ENCODE data around the gene ABCC5.

ABCC5 gene

DNA sequence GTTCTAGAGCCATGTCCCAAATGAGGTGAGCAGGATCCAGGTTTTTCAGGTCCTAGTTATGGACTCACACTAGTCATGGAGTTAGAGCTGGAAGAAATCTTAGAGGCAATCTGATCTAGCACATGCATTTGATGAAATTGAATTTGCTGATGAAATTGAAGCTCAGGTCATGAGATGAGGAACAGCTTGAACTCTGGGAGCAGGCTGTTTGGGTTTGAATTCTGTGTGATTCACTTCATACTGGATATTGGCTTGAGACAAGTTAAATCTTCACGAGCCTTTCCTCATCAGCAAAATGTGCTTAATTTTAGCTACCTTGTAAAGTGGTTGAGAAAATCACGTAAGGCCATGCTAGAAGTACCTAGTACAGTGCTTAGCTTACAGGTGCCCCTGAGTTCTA, 99.5 kb downstream of the ABCC5 start:
- DNase-seq: no peak

DNA sequence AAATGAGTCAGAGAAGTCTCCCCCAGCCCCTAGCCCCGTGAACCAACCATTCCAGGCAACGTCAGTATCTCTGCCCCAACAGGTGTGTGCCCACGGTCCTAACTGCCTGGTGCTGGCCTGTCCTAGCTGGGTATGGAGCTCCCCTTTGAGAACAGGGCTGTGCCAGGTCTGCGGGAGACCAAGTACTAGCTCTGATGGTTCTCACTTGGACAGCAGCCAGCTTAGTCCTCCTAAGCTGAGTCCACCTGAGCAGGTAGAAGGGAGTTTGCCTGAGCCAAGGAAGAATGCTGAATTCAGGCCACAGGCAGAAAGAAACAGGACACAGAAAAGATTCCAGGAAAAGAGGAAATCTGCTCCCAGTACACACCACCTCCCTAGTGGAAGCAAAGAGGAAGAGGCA, 99.9 kb downstream of the ABCC5 start:
- DNase-seq: no peak

DNA sequence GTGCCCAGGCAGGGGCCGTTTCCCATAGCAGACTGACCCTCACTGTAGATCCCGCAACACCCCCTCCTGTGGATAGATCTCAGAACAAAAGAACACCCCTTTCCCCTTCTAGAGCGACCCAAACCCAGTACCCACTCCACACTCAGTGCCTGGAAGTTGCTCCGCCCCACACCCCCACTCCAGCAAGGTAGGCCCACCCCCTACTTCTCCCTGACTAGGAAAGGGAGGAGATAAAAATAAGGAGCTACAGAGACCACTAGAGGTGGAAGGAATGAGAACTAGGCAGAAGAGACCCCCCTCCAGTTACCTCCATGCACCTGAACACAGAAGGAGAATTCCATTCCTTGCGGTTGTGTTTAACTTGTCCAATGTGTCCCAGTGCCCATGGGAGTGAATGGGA, 102.8 kb downstream of the ABCC5 start:
- no peak for DNase-seq

DNA sequence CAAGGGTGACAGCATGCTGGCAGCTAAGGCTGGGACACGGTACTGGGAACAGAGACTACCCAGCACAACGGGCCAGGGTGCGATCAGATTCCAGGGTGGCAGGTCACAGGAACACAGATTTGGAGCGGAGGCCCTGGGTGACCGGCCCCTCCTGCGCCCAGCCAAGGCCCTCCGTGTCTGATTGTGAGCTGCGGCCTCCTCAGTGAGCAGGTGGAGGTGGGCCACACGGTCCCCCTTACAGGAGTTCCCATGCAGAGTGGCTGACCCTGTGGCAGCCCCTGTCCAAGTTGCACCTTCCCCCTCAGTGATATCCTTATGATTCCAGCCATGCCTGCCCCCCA, 104.1 kb downstream of the ABCC5 start:
- no peak for DNase-seq

DNA sequence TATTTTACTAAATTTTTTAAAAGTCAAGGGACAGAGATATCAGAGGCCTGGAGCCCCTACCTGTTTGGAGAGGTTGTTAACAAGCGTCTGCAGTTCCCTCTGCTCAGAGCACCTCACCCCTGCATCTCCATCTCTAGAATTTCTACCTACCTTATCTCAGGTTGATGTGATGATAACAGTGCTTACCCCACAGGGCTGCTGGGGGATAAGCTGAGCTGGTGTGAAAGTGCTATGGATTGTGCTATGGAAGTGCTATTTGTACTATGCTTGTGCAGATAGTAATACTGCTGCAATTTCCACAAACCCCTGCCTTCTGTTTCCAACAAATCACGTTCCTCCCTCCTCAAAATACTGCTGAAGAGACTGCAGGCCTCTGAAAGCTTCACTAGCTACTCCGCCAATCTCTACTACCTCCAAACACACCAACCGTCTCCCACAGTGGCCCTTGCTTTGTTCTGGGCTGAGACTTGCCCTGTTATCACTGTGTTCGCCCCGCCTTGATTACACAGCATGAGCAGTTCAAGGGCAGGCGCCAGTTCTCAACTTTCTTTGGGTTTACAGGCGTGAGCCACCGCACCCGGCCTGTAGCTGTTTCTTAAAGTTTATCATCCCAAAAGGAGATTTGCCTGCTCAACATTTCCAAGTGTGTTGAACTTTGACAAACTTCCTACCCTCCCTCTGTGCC, 104.6 kb downstream of the ABCC5 start:
- no peak for DNase-seq

DNA sequence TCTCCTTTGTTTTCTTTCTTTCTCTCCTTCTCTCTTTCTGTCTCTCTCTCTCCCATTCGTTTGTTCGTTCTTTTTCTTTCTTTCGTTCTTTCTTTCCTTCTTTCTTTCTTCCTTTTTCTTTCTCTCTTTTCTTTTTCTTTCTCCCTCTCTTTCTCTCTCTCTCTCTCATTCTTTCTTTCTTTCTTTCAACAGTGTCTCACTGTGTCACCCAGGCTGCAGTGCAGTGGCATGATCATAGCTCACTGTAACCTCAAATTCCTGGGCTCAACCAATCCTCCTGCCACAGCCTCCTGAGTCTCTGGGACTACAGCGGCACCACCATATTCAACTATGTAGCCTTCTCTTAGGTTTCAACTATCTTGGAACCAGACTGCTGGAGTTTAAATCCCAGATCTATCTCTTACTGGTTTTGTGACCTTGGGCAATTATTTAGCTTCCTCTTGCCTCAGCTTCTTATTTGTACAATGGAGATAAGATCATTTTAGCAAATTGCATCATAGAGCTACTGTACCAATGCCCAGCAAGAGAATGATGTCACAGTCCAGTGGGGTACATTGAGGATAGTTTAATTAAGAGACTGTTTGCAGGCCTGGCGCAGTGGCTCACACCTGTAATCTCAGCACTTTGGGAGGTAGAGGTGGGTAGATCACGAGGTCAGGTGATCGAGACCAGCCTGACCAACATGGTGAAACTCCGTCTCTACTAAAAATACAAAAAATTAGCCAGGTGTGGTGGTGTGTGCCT, 105.7 kb downstream of the ABCC5 start:
- DNase-seq: no peak

DNA sequence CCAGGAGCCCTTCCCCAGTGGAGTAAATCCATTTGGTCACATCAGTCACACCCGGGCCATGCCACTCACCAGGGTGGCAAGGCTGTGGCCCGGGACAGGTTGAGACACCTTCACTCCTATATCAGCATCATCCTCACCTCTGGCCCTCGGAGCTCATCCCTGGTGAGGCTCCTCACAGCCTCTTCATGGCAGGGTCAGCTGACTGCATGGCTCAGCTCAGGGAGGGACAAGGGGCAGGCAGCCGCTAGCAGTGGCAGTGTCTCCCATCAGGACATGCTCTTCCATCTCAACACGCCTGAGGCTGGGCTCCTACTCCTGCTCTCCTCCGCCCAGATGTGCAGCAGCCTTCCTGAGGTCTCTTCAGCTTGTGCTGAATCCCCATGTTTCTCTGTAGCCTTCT, 106.6 kb downstream of the ABCC5 start:
- DNase-seq: no peak

DNA sequence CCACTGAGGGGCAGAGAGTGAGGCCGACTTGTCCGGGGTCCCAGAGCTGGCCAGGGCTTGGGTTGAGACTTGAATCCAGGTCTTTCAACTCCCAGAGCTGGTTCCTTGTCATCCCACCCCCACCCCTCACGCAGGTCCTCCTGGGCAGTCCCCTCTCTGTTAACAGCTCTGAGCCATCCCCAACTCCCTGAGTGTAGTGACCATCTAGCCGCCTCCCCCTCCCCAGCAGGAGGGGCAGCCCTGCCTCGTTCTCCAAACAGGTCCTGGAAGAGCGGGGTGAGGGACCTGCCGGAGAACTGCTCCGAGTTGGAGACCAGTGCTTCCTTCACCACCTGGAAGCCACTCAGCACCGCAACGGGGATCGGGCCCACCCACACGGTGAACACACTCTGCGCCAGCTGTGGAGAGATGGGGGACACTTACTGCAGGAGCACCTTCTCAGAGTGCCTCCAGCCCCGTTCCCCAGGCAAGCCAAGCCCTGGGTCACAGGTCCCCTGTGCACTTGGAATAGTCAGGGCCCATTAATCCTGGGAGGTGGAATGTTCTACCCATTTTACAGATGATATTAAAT, 108.6 kb downstream of the ABCC5 start:
- DNase-seq: no peak

DNA sequence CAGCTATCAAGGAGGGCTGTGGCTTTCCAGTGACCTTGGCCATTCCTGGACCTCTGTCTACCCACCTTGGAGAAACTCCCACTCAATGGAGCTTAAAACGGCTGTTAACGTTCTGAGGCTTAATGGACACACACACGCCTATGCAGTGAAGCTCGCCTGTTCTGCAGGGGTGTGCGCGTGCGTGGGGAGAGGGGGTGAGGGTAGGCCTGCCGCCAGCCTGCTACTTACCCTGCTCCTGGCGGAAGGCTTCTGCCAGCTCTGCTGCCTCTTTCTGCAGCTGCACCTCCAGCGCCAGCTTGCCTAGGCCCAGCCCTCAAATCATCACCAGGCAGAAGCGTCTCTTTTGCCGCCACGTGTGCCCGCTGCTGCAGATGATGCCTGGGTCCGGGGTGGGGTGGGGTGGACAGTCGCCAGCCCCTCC, 109.8 kb downstream of the ABCC5 start:
- DNase-seq: no peak

DNA sequence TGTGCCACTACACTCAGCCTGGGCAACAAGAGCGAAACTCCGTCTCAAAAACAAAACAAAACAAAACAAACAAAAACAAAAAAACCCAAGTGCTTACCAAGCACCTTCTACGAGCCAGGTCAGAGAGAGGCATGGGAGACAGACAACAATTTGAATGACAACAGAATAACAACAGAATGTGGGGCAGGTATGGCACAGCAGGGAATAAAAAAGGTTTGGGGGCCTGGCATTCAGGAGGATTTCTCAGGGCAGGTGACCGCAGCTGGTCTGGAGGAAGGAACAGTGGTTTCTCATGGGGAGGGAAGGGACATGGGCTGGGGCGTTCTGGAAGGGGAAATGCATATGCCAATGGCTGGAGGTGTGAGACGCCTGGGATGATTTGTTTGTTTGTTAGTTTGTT, 110.5 kb downstream of the ABCC5 start:
- DNase-seq: no peak

DNA sequence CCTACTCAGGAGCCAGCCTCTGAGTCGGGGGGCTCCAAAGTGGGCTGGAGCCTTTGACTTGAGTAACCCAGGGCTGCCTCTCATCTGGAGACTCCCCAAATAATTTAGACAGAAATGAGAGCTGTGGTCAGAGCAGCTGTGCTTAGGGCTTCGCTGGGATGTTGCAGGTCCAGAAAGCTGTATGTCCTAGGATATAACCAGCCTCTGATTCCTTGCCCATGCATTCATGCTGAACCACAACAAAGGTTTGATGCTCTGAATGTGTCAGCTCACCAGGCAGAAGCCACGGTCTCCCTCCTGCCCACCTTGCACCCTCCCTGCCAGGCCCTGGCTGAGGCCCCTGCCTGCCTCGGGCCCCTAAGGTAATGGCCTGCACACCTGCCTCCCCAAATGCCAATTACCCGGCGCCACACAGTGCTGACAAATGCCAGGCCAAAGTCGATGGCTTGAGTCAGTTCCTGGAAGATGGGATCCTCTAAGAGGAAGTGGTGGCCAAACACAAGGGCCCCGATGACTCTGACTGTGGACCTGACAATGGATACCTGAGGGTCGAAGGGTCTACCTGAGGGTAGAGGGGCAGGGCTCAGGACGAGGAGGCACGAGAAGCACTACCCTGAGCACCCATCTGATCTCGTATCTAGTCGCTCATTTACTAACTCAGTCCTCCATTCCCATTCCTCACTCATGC, 111.3 kb downstream of the ABCC5 start:
- DNase-seq: no peak

DNA sequence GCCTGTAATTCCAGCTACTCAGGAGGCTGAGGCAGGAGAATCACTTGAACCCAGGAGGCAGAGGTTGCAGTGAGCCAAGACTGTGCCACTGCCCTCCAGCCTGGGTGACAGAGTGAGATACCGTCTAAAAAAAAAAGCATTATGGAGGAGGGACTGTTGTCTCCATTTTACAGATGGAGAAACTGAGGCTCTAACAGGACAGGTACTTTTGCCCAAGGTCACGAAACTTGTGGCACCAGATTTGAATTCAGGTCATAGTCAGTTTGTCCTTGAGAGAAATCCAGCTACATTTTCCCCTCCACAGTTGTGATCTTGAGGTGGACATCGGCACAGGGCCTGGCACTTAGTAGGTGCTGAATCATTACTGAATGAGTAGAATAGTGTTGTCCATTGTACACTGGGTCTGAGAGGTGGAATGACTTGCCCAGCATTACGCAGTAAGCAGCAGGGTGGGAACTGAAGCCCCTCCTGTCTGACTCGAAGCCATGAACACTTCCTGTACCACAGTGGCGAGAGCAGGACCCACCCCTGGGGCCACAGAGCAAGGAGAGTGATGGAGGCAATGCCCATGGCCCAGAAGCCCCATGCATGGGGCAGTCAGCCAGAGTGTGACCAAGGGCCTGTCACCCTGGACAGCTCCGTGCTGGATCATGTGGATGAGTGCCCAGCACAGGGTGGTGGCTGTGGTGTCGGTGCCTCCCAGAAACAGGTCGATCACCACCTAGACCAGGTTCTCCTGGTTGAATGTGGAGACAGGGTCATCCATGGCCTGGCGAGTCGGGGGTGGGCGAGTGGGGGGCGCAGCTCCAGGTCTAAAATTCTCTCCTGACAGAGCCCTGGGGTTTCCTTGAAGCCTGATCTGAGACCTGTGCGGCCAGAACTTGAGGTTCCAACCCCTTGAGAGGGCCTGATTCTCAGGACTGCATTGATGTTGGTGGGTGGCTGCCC, 112.6 kb downstream of the ABCC5 start:
- DNase-seq: no peak

DNA sequence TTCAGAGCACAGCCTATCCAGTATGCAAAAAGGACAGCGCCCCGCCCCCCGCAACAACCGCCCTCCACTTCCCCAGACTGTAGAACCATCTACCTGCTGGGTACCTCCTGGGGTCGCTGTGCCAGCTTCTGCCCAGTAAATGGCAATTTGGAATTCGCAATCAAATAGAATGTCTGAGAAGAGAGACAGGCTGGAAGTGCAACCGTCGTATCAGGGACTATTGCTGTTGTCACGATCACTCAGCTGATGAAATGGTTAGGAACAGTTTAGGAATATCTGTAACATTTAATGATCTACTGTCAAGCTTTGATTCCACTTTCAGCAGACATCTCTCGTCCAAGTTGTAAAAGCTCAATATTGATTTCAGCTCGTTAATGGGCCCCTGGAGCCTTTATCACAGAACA, 119.7 kb downstream of the ABCC5 start:
- no peak for DNase-seq

DNA sequence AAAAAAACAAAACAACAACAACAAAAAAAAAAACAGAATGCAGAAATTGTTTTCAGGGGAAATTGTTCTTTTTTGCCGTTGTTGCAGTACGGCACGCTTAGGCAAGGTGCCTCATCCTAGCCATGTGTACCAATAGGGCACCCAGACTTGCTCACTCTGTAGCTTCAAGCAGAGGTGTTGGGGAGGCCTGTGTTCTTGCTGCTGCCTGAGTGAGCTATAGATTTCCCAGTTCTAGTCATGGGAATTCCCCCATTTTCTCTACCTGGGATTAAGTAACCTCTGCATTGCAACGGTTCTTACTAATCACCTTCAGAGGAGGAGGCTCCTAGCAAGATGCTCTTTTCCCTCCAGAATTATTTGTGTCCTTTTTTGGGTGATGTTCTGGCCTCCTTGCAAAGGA, 120.1 kb downstream of the ABCC5 start:
- DNase-seq: no peak

DNA sequence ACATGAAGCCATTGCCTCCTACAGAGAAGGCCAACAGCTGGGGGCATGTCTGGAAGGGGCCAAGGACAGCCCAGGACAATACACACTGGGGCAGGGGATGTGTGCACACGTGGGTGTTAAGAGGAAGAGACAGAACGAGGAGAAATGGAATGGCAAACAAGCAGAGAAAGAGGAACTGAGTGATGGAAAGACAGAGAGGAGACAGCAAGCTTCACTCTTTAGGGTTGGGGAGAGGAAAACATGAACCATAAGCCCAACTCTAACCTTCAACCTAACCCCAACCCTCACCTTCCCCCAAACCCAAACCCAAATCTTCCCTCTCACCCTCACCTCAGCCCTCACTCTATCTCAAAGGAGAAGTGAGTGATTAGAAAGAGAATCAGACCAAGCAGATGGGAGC, 121.1 kb downstream of the ABCC5 start:
- no peak for DNase-seq

DNA sequence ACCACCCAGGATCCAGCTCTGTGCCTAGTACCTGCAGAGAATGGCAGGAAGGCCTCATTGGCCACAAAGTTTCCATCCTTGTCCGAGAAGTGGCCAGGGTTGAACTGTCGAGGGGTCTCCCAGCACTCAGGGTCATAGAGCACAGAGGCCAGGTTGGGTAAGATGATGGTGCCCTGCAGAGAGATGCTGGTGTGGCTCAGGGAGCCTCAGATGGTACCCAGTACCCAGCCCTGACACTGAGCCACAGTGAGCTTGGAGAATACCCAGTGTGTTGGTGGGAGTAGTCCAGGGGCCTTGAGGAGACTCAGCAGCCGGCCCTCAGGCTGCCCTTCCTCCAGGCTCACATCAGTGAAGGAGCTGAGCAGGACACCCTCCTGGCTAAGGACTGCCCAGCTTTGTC, 121.5 kb downstream of the ABCC5 start:
- DNase-seq: no peak

DNA sequence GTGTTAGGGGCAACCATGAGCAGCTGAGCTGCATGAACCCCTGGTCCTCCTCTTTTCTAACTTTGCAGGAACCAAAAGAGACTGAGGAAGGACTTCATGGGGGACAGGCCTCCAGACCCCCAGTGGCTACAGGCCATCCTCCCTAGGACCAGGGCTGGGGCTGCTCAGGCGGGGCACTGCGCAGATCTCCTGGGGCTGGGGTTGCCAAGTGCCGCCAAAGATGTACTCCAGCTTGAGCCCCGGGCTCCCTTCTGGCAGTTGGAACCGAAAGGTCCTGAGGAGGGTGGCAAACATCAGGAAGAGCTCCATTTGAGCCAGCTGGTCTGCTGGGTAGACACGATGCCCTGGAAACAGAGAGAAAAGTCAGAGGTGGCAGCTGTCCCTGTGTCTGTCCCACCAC, 121.9 kb downstream of the ABCC5 start:
- no peak for DNase-seq

DNA sequence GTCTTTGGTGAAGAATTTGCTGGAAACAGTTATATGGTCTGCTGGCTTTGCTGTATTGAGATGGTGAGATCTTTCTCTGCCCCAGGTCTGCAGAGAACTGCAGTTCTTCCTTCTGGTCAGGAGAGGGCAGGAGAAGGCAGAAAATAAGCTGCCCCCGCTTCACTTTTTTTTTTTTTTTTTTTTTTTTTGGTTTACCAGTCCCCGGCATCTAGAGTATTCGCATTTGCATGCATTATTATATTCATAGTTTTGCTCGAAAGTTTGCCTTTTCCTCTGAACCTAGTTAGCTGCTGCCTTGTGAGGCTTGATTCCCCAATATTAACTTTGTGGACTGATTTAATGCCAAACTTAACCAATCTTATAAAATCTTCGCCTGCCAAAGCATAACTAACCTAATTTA, 122.4 kb downstream of the ABCC5 start:
- peak; percentile 58 for DNase-seq

DNA sequence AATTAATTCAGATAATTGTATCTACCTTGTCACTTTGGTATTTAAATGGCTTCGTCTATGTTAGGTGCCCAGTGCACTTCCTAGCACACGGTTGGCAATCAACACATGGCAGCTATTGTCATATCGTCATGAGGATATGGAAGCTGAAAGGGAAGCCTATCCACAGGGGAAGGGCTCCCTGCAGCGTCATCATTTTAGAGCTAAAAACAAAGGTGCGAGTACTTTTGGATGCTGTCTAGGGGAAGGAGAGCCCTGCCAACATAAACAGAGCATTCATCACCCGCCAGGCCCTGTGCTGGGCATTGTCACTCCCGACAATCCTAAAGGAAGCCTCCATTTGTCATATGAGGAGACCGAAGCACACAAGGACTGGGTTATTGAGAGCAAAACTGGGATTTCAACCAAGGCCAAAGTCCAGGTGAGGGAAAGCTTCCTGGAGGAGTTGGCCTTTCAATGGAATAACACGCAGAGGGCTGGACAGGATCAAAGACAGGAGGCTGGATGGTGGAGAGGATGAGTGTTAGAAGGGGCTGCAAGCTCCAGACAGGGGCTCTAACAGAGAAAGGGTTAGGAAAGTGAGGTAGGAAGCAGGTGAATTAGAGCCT, 125.0 kb downstream of the ABCC5 start:
- no peak for DNase-seq

DNA sequence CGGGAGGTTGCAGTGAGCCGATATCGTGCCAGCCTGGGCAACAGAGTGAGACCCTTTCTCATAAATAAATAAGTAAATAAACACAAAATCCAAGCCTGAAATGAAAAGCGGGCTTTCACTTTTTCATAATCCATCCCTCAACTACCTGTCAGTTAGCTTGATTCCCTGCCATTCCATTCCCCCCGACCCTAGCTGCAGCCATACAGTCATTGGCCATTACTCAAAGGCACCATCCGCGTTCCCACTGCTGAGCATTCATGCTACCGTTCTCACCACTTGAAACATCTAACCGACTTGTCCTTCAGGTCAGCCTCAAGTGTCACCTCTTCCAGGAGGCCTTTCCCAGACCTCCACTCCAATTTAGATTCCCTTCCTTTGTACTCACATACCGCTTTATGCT, 131.9 kb downstream of the ABCC5 start:
- no peak for DNase-seq

DNA sequence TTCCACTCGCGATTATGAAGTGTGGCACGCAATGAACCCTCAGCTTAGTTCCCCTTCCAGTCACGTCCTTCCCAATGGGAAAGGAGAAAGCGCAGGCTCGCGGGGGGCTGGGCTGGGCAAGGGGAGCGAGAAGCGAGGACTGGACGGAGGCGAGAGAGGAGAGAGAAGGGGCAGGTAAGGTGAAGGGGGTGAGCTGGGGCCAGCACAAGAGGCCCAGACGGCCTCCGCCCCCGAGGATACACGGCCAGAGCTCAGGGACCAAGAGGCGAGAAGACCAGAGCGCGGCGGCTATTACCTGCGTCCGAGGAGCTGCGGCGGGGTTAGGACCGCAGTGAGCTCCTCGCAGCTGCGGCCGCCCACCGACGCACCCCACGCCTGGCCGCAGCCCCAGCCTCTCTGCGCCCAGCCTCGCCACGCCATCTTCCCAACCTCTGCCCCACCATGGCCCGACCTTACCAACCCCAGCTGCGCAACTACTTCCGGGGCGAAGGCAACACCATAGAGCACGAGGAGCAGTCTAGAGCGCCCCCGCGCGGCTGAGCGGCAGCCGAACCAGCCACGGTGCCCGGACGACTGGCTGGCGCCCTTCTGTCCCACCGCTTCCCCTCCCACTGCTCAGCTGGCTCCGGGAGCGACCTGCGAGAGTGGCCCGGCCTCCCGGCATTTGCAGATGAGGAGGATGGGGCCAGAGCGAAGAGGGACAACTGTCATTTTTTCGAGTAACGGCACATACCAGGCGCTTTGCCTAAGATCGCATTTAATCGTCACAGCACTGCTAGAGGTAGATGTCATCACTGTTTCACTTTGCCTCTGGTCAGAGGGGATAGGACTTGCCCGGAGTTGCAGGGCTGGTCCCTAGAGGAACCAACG, 133.0 kb downstream of the ABCC5 start, which contains the start of gene PARL:
TSS of gene PARL (minus strand) at position 454 of the 870 bp plus-strand sequence. CDS start at position 420, 34 bp downstream.
- DNase-seq: peak; percentile 96
